SK-N-SH treated with all-trans-retinoic acid at 6 μM for 48 hours (cell line): ENCODE data around the gene TUBB2A.

Experiments used
- ARNTL ChIP-seq: fragments of 450-650 bp; formaldehyde crosslinking; IDR thresholded peaks from 2 replicates; pipeline ENCODE4 v1.5.0; 2020; ENCODE audit warnings: low read depth, mild to moderate bottlenecking, moderate library complexity, borderline replicate concordance
- CREB5 ChIP-seq: fragments of 250-450 bp; sonication (Bioruptor Pico); IDR thresholded peaks from 2 replicates; pipeline ENCODE4 v1.5.1; 2020; ENCODE audit warnings: low read depth, mild to moderate bottlenecking, moderate library complexity
- PATZ1 ChIP-seq: fragments of 250-450 bp; sonication (Bioruptor Pico); IDR thresholded peaks from 2 replicates; pipeline ENCODE4 v1.8.0; 2020; ENCODE audit warnings: mild to moderate bottlenecking, moderate library complexity, borderline replicate concordance
- RARB ChIP-seq: fragments of 250-450 bp; sonication (Bioruptor Pico); IDR thresholded peaks from 2 replicates; pipeline ENCODE4 v1.8.0; 2021; ENCODE audit warnings: mild to moderate bottlenecking, moderate library complexity
- TCF4 ChIP-seq: fragments of 250-450 bp; sonication (Bioruptor Pico); IDR thresholded peaks from 2 replicates; pipeline ENCODE4 v1.8.0; 2021; ENCODE audit warnings: mild to moderate bottlenecking, moderate library complexity, borderline replicate concordance
- ZFP3 ChIP-seq: fragments of 250-450 bp; sonication (Bioruptor Pico); IDR thresholded peaks from 2 replicates; pipeline ENCODE4 v1.5.0; 2020; ENCODE audit warnings: mild to moderate bottlenecking, moderate library complexity
- ZFP30 ChIP-seq: fragments of 450-650 bp; formaldehyde crosslinking; IDR thresholded peaks from 2 replicates; pipeline ENCODE4 v1.5.0; 2022; ENCODE audit warnings: mild to moderate bottlenecking, moderate library complexity
- ZNF565 ChIP-seq: fragments of 450-650 bp; formaldehyde crosslinking; conservative IDR thresholded peaks from 2 replicates; pipeline ENCODE4 v1.5.0; 2020; ENCODE audit warnings: low read depth, mild to moderate bottlenecking, moderate library complexity
- TF ChIP-seq, protein P1 (sequence below): fragments of 250-450 bp; sonication (Bioruptor Pico); IDR thresholded peaks from 2 replicates; pipeline ENCODE4 v1.5.1; 2021; ENCODE audit warnings: mild to moderate bottlenecking, moderate library complexity

- TF ChIP-seq ZFP3 (no peak), RARB (CRISPR knock-in tag) (no peak), PATZ1 (CRISPR knock-in tag) (no peak), CREB5 (CRISPR knock-in tag) (no peak), ZFP30 (no peak), ARNTL (CRISPR knock-in tag) (no peak), ZNF565 (CRISPR knock-in tag) (no peak), TCF4 (CRISPR knock-in tag) (no peak)
- TF ChIP-seq, protein P1, sequence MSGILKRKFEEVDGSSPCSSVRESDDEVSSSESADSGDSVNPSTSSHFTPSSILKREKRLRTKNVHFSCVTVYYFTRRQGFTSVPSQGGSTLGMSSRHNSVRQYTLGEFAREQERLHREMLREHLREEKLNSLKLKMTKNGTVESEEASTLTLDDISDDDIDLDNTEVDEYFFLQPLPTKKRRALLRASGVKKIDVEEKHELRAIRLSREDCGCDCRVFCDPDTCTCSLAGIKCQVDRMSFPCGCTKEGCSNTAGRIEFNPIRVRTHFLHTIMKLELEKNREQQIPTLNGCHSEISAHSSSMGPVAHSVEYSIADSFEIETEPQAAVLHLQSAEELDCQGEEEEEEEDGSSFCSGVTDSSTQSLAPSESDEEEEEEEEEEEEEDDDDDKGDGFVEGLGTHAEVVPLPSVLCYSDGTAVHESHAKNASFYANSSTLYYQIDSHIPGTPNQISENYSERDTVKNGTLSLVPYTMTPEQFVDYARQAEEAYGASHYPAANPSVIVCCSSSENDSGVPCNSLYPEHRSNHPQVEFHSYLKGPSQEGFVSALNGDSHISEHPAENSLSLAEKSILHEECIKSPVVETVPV (CRISPR knock-in tag), result no peak
Measured at GRCh38 chr6:3114377-3114776, 43.0 kb downstream of the TUBB2A start.
